Activated B cell treated with CpG ODN at 0.5 μM for 24 hours (primary cell): ENCODE results near the gene MAN2C1. TPM values are rescaled to one million over a fixed set of nuclear protein-coding genes. Genes with fewer than 3 reads are reported as not detected.

Experiments used
- ATAC-seq: fragments of 200-7000 bp; cut with Tn5 transposase; one replicate; pipeline ENCODE4 v1.10.0; 2021; ENCODE audit warnings: low read depth, mild to moderate bottlenecking, moderate library complexity
- CTCF ChIA-PET: fragments of 350-600 bp; sonication (Branson Sonifier 250); formaldehyde crosslinking; loops from one replicate; lab custom pipeline; 2021; ENCODE audit warnings: antibody characterized with exemption; lab: Charles Lee
- POLR2A ChIA-PET: fragments of 350-600 bp; sonication (Branson Sonifier 250); formaldehyde crosslinking; loops from one replicate; lab custom pipeline; 2021; ENCODE audit warnings: antibody characterized with exemption; lab: Charles Lee
- DNase-seq: peaks from one replicate; pipeline ENCODE4 v3.0.0; 2022
- H3K27ac Mint-ChIP-seq: one replicate; pipeline ENCODE4 v1.8.0; 2020; ENCODE audit warnings: mixed read lengths
- H3K27me3 Mint-ChIP-seq: one replicate; pipeline ENCODE4 v1.8.0; 2021; ENCODE audit warnings: mixed read lengths
- H3K36me3 Mint-ChIP-seq: one replicate; pipeline ENCODE4 v1.8.0; 2021; ENCODE audit warnings: low read depth, mixed read lengths
- H3K4me1 Mint-ChIP-seq: one replicate; pipeline ENCODE4 v1.8.0; 2021; ENCODE audit warnings: mixed read lengths
- H3K4me3 Mint-ChIP-seq: one replicate; pipeline ENCODE4 v1.8.0; 2020; ENCODE audit warnings: mild to moderate bottlenecking, mixed read lengths
- H3K9me3 Mint-ChIP-seq: one replicate; pipeline ENCODE4 v1.8.0; 2020; ENCODE audit warnings: mixed read lengths
- CTCF ChIP-seq: fragments of 200-600 bp; IDR thresholded peaks from one replicate; pipeline ENCODE4 v1.8.0; 2022; ENCODE audit warnings: antibody characterized with exemption, mild to moderate bottlenecking
- intact Hi-C: fragments of 100-400 bp; cut with micrococcal nuclease; formaldehyde crosslinking; loops from one replicate; pipeline ENCODE4 v1.15.1; 2024
- total RNA-seq: library from RNA; stranded (reverse); gene quantifications from 2 replicates; pipeline ENCODE4 v1.2.3, GENCODE V29; 2022

Gene MAN2C1
- total RNA-seq, 1 donor from 2014 or later = 213 TPM

- ATAC-seq = no peak
- ChIA-PET CTCF (no interaction called here), POLR2A (no interaction called here)
- DNase-seq = no peak
- TF ChIP-seq CTCF = no peak
- H3K27ac Mint-ChIP-seq = no peak overlapping the region
- peaks cover 6% of the 10 kb centered on the region for H3K27me3 Mint-ChIP-seq
- H3K36me3 Mint-ChIP-seq = no peaks in the 10 kb centered on the region
- no peaks in the 10 kb centered on the region for H3K9me3 Mint-ChIP-seq
- intact Hi-C loops = loop anchor here (10.0 kb wide), 1 partner anchor 85 kb away; no protein-coding TSS in a partner anchor
- no peak overlapping the region for H3K4me3 Mint-ChIP-seq
- H3K4me1 Mint-ChIP-seq = no peaks in the 10 kb centered on the region
These were observed 38.8 kb downstream of the MAN2C1 start for GRCh38 chr15:75329571-75329970.

- no peaks in the 10 kb centered on the region for H3K4me1 Mint-ChIP-seq
- no peak for TF ChIP-seq CTCF
- DNase-seq = no peak
- ChIA-PET CTCF (interaction anchor here (1.2 kb wide), 1 partner anchor 37 kb away, joined by 3 read pairs; no protein-coding TSS in a partner anchor), POLR2A (no interaction called here)
- intact Hi-C loops = loop anchor here (10.0 kb wide), 1 partner anchor 84 kb away; no protein-coding TSS in a partner anchor
- no peak overlapping the region for H3K4me3 Mint-ChIP-seq
- H3K27me3 Mint-ChIP-seq = peaks cover 6% of the 10 kb centered on the region
- ATAC-seq = no peak
- no peaks in the 10 kb centered on the region for H3K36me3 Mint-ChIP-seq
- H3K9me3 Mint-ChIP-seq = no peaks in the 10 kb centered on the region
- H3K27ac Mint-ChIP-seq = no peak overlapping the region
These were observed 39.7 kb downstream of the MAN2C1 start for GRCh38 chr15:75328493-75329314.

GRCh38 chr15:75327491-75327890 is 40.9 kb downstream of the MAN2C1 start:
- ATAC-seq = no peak

GRCh38 chr15:75327005-75327404 is 41.4 kb downstream of the MAN2C1 start:
- no peaks in the 10 kb centered on the region for H3K9me3 Mint-ChIP-seq
- ChIA-PET POLR2A (no interaction called here), CTCF (no interaction called here)
- no peak overlapping the region for H3K4me3 Mint-ChIP-seq
- H3K27me3 Mint-ChIP-seq = peaks cover 4% of the 10 kb centered on the region
- no peak overlapping the region for H3K27ac Mint-ChIP-seq
- DNase-seq (no peak), ATAC-seq (no peak)
- H3K4me1 Mint-ChIP-seq = no peaks in the 10 kb centered on the region
- no peak for TF ChIP-seq CTCF
- no peaks in the 10 kb centered on the region for H3K36me3 Mint-ChIP-seq
- intact Hi-C loops = loop anchor here (10.0 kb wide), 1 partner anchor 82 kb away; no protein-coding TSS in a partner anchor

More at GRCh38 chr15:75327491-75327890, 40.9 kb downstream of the MAN2C1 start:
- intact Hi-C loops = loop anchor here (10.0 kb wide), 1 partner anchor 83 kb away; no protein-coding TSS in a partner anchor
- DNase-seq = no peak
- CTCF ChIA-PET = no interaction called here
- Mint-ChIP-seq H3K36me3 (no peaks in the 10 kb centered on the region), H3K27ac (no peak overlapping the region), H3K4me1 (no peaks in the 10 kb centered on the region), H3K27me3 (peaks cover 6% of the 10 kb centered on the region), H3K9me3 (no peaks in the 10 kb centered on the region), H3K4me3 (no peak overlapping the region)
- POLR2A ChIA-PET = no interaction called here
- TF ChIP-seq CTCF = no peak

- Mint-ChIP-seq H3K4me3 (no peak overlapping the region), H3K4me1 (no peaks in the 10 kb centered on the region), H3K27ac (no peak overlapping the region), H3K36me3 (no peaks in the 10 kb centered on the region), H3K27me3 (peaks cover 3% of the 10 kb centered on the region), H3K9me3 (no peaks in the 10 kb centered on the region)
- DNase-seq (no peak), ATAC-seq (no peak)
- TF ChIP-seq CTCF = no peak
- intact Hi-C loops = loop anchor here (10.0 kb wide), 1 partner anchor 81 kb away; no protein-coding TSS in a partner anchor
- POLR2A ChIA-PET = no interaction called here
- CTCF ChIA-PET = no interaction called here
These were observed 42.5 kb downstream of the MAN2C1 start for GRCh38 chr15:75325922-75326321.
